GM19395 (cell line): ENCODE results near the gene TRERF1.
"Not testable (repeated sequence)": the region's sequence is repeated elsewhere in the genome, so short reads cannot be mapped to it uniquely, and the experiment has no call there.

Experiments used
- ATAC-seq: cut with Tn5 transposase; IDR thresholded peaks from one replicate; pipeline ENCODE4 v1.9.1; 2021; ENCODE audit warnings: mild to moderate bottlenecking, moderate library complexity; ENCODE audit not compliant: unreplicated experiment

Gene TRERF1

DNA sequence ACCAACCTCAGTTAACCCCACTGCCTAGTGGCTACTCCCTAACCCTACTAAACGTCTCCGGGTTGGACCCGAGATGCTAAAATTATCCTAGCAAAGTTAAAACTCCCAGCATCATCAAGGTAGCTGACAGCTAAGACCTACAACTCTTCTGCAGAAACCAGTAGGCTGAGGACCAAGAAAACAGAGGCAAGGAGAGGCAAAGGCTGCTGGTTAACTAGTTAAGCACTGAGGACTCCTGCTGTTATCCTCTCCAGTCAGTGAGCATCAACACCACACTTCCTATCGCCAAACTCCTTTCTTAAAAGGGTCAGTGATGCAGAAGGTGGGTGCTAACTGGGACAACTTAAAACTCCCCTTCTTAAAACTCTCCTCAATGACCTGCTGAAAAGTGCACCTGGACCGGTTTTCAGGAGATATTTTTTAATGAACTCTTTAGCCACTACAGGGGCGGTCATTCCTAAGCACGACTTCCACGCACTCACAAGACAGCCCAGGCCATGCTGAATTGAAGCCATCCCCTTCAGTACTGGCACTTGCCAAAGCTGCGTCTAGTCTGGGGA lies 1.7 kb downstream of the TRERF1 start:
- ATAC-seq, result no peak

DNA sequence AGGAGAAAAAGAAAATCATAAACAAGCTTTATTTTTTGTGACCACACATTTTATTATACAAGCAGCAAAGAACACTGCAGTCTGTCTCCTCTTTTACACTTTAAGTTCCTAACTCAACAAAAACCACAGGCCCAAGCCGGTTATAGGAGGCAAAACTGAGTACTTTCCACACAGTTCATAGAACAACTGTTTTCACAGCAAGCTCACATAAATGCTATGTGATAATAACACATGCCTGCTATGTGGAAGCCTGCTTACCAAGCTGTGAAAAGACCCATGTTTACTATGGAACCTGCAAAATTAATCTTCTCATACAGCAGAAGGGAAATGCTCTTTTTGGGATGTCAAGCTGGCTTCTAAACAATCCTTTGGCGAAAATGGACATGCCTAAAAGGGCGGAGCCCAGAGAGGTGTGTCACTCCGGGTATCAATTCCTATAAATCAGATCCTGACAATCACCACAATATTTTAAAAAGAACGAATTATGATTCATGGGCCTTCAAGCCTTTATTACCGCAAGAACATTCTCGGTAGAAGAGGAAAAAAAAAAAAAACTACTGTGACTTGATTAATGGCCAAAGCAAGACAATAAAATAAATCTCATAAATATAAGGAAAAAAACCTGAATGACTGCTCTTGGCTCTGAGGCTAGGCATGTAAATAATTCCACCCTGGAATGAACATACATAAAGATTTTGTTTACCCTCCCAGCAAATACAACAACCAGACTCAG lies 2.6 kb downstream of the TRERF1 start:
- ATAC-seq, result no peak

DNA sequence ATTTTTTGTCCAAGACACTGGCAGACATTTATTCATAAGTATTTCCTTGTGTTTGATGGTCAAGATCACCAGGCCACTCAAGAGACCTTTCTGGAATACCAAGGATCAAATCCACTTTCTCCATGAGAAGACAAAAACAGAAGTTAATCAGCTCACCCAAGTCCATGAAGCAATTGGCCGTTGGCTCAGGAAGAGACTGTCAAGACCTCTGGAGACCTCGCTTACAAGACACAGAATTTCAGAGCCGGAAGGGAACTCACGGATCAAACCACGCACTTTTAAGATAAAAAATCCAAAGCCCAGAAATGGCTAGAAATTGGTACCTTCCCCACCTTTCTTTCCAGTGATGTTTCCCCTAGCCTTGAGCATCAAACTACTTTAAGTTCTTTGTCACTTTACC lies 3.3 kb downstream of the TRERF1 start:
- no peak for ATAC-seq

- no peak for ATAC-seq
Measured at GRCh38 chr6:42446996-42447395, 4.7 kb downstream of the TRERF1 start.

- ATAC-seq, result no peak
Measured at GRCh38 chr6:42446370-42446769, 5.4 kb downstream of the TRERF1 start.

GRCh38 chr6:42445955-42446354 lies 5.8 kb downstream of the TRERF1 start:
- not testable (repeated sequence) for ATAC-seq

DNA sequence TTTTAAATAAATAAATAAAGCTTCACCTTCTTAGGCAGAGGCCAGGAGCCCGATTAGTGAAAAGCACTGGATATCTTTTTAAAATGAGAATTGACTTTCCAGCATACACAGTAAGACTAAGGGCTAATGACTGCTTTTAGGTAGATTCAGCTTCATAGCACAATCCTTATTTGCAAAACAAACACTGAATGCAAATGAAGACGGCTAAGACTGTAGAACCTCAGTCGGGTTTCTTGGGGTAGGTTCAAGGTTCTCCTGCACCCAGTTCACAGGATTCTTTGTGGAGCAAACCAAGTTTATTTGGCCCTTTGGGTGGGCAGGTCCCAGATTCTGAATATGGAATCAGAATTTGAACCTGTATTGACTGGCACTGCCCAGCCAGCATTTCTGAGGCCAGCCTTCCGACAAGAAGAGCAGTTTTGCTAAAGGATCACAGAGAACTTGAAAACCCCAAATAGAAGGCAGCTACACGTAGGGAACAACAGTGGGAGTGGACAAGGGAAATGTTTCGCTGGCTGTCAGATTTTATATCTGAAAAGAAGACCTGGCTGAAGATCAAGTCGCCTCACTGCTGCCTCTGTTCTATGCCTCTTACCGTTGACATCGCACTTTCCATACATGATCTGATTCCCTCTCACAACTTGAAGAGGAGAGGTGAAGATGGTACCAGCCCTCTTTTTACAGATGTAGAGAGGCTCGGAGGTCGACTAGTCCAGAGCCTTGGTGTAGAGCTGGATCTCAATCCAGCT lies 8.2 kb downstream of the TRERF1 start:
- no peak for ATAC-seq

DNA sequence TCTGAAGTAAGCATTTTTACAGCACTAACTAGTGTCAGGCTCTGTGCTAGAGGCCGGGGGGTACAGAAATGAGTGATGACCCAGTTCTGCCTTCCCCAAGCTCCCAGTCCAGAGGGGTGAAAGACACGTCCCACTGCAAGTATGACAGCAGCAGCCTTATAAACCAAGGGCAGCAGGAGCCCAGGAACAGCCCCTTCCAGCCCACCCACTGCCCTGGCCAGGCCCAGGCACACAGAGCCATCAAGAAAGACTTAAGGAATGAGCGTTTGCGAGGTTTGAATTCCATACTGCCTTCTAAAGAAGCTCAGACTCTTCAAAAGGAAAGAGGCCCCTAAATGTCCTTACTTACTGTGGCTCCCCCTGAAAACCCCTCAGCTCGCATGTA lies 10.0 kb downstream of the TRERF1 start:
- ATAC-seq, result no peak

DNA sequence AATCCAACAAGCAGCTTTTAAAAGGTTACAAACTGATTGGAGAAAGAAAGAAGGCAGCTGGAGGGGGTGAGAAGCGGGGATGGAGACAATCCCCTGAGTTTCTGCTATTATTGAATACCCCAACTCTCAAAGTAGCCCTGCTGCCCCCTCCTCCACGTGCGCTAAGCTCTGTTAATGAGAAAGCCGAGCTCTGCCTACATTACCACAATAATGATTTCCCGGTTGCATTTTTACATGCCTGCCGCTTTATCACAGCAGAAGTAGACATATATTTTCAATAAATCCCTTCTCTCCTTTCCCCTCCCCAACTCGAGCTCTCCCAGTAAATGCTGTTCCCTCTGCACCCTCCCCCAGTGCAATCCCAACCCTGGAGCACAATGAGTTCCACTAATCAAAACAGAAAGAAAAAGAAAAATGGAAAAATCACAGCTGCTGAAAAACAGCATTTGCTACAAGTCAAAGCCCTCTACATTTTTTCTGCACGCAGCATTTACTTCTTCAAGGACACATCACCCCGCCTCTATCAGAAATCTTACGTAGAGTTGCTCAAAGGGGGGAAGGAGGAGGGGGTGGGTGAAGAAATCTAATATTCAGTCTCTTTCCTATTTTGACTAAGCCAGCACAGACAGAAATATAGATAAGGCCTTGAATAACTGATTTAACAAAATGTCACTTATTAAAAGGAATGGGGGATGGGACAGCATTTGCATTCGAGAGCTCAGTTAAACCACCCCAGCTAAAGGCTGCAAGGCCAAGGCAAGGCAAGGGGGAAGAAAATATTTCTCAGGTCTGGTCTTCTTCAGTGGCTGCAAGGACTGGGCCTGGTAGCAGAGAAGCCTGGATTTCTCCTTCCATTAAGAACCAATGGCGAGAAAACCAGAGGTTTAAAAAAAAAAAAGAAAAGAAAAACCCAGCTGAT lies 10.7 kb downstream of the TRERF1 start:
- ATAC-seq, result no peak

DNA sequence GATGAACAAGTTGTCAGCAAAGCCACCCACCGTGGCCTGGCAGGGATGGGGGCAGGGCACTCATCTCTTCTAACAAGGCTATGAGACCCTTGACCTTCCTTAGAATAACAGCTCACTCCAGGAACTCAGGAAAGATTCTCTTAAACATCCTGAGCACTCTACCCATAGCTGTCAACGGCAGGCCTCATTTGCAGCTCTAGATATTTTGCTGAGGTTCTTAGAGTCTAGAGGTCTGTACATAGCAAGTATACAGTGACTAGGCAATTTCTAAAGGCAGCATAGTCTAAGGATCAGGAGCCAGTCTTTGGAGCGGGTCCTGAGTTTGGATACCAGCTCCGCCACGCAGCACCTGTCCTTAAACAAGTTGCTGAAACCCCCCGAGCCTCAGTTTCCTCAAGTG lies 11.7 kb downstream of the TRERF1 start:
- no peak for ATAC-seq

- ATAC-seq, result no peak
Measured at GRCh38 chr6:42436825-42437224, 14.9 kb downstream of the TRERF1 start.

DNA sequence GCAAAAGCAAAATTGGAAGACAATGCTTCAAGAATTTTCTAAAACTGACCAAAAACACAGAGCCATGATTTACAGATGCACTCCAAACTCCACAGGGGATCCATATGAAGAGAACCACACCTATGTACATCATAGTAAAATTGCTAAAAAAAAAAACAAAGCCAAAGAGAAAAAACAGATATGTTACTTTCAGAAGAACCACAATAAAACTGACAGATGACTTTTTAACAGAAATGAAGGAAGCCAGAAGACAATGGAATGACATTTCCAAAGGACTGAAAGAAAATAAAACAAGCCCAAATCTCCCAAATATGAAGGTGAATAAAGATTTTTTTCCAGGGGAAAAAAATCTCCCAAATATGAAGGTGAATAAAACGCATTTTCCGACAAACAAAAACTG lies 17.5 kb downstream of the TRERF1 start:
- ATAC-seq, result no peak

DNA sequence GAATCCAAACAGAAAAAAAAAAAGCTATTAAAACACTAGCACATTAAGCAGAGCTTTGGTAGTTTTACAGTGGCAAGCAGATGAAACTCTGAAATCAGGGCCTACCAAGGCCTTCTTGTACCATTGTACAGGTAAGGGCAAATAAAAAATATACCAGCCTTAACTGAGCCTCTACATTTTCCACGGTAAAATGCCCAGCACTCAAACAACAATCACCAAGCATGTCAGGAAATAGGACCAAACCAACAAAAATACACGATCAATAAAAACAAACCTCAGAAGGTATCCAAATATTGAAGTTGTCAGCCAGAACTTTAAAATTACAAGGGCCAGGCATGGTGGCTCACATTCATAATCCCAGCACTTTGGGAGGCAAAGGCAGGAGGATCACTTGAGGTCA lies 18.3 kb downstream of the TRERF1 start:
- ATAC-seq, result no peak

- no peak for ATAC-seq
Measured at GRCh38 chr6:42431877-42432276, 19.8 kb downstream of the TRERF1 start.

DNA sequence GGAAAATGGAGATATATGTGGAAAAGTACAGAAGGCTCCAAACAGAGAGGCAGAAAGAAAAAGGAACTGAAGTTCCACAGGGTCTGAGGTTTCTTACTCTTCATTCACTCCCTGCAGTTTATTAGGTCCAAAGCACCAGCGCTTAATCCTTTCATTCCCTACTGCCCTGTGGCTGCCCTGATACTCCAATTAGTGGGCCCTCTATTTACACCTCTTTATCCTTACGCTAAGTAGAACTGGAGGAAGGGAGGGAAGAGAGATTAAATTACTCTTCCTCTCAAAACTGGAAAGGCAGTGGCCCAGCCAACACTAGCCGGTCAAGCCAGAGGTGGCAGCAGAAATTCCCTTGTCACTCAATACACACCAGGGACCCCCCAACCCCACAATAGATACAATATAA lies 20.4 kb downstream of the TRERF1 start:
- ATAC-seq, result no peak

DNA sequence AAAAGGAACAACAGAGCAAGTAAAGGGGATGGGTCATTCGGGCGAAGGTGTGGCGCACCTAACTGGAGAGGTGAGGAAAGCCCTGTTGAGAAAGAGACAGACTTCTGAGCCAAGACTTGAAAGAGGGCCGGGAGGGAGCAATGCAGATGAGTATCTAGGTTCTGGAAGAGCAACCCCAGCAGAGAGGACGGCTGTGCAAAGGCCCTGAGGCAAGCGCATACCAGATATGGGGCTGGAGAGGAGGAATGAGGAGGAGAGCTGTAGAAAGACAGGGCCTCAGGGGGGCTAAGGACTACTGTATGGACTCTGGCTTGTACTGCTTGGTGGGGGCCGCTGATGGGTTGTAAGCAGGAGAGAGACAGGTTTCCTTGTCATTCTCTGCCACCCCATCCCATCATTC lies 21.9 kb downstream of the TRERF1 start:
- no peak for ATAC-seq

GRCh38 chr6:42429042-42429585 lies 22.6 kb downstream of the TRERF1 start:
- no peak for ATAC-seq

- no peak for ATAC-seq
Measured at GRCh38 chr6:42428326-42429041, 23.2 kb downstream of the TRERF1 start.

DNA sequence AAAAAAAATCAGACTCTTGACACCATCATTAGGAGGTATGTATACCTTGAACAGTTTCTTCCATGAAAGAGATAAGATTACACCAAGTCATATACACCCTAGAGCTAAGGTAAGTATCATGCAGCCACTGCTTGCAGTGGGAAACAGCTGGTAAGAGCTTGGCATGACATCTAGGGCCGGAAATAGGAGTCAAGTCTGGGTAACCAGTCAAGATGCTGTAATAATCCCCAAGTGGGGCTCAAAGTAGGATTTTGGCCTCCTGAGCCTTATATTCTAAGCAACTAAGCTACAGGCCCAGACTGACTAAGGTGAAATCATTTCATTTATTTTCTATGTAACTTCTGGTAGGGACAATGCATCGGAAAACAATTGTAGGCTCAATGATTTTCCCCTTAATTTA lies 23.9 kb downstream of the TRERF1 start:
- ATAC-seq, result no peak

DNA sequence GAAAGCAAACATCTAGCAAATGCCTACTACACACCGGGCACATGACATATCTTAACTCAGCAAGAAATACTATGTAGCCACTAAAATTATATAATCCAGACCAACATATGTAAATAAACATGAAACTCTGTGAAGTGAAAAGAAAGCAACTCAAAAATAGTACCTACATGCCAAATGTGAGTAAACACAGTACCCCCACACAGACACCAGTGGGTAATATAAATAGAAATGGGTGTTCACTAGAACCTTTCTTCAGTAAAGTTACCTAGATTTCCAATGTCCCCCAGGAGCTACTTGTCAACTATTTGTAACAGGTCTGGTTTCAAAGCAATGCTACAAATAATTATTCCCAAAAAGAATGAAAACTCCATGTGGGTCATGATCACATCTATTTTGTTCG lies 25.5 kb downstream of the TRERF1 start:
- ATAC-seq, result no peak
